Measurements from ENCODE around the gene SLC9A3.
A peak's percentile ranks its signal among the peaks of the same experiment; 100 is the strongest.

The SLC9A3 gene

GRCh38 chr5:537098-537497 lies 12.8 kb upstream of the SLC9A3 start:
- H3K27me3 Mint-ChIP-seq: peaks cover 2% of the 10 kb centered on the region
- no peak overlapping the region for H3K4me3 Mint-ChIP-seq
- no peak overlapping the region for H3K27ac Mint-ChIP-seq
- no peaks in the 10 kb centered on the region for H3K9me3 Mint-ChIP-seq (ENCODE audit: low read depth)
- no peaks in the 10 kb centered on the region for H3K36me3 Mint-ChIP-seq
- no peaks in the 10 kb centered on the region for H3K4me1 Mint-ChIP-seq (ENCODE audit: low read depth)

- Mint-ChIP-seq H3K36me3 (no peaks in the 10 kb centered on the region), H3K27ac (no peak overlapping the region), H3K4me3 (no peak overlapping the region), H3K9me3 (ENCODE audit: low read depth) (no peaks in the 10 kb centered on the region), H3K27me3 (peaks cover 6% of the 10 kb centered on the region), H3K4me1 (ENCODE audit: low read depth) (no peaks in the 10 kb centered on the region)
Observed at GRCh38 chr5:535846-536698, 11.8 kb upstream of the SLC9A3 start.

GRCh38 chr5:534743-535671 lies 10.8 kb upstream of the SLC9A3 start:
- H3K36me3 Mint-ChIP-seq: no peaks in the 10 kb centered on the region
- H3K27ac Mint-ChIP-seq: no peak overlapping the region
- peaks cover 4% of the 10 kb centered on the region for H3K4me1 Mint-ChIP-seq (ENCODE audit: low read depth)
- peaks cover 13% of the 10 kb centered on the region for H3K27me3 Mint-ChIP-seq
- no peak overlapping the region for H3K4me3 Mint-ChIP-seq
- no peaks in the 10 kb centered on the region for H3K9me3 Mint-ChIP-seq (ENCODE audit: low read depth)

GRCh38 chr5:533955-534742 lies 9.9 kb upstream of the SLC9A3 start:
- no peak overlapping the region for H3K27ac Mint-ChIP-seq
- no peaks in the 10 kb centered on the region for H3K36me3 Mint-ChIP-seq
- no peaks in the 10 kb centered on the region for H3K9me3 Mint-ChIP-seq (ENCODE audit: low read depth)
- no peak overlapping the region for H3K4me3 Mint-ChIP-seq
- H3K27me3 Mint-ChIP-seq: peaks cover 19% of the 10 kb centered on the region
- peaks cover 11% of the 10 kb centered on the region for H3K4me1 Mint-ChIP-seq (ENCODE audit: low read depth)

- Mint-ChIP-seq H3K9me3 (ENCODE audit: low read depth) (no peaks in the 10 kb centered on the region), H3K27me3 (peaks cover 20% of the 10 kb centered on the region), H3K4me3 (no peak overlapping the region), H3K27ac (no peak overlapping the region), H3K36me3 (no peaks in the 10 kb centered on the region), H3K4me1 (ENCODE audit: low read depth) (peaks cover 15% of the 10 kb centered on the region)
Observed at GRCh38 chr5:533243-533954, 9.2 kb upstream of the SLC9A3 start.

- no peak overlapping the region for H3K27ac Mint-ChIP-seq
Observed at GRCh38 chr5:532521-533242, 8.4 kb upstream of the SLC9A3 start.

GRCh38 chr5:531749-532315 lies 7.6 kb upstream of the SLC9A3 start:
- no peak overlapping the region for H3K27ac Mint-ChIP-seq
- H3K27me3 Mint-ChIP-seq: peaks cover 26% of the 10 kb centered on the region
- no peaks in the 10 kb centered on the region for H3K9me3 Mint-ChIP-seq (ENCODE audit: low read depth)
- H3K4me1 Mint-ChIP-seq (ENCODE audit: low read depth): peaks cover 23% of the 10 kb centered on the region
- H3K36me3 Mint-ChIP-seq: no peaks in the 10 kb centered on the region
- no peak overlapping the region for H3K4me3 Mint-ChIP-seq

More at GRCh38 chr5:532521-533242, 8.4 kb upstream of the SLC9A3 start:
- no peaks in the 10 kb centered on the region for H3K9me3 Mint-ChIP-seq (ENCODE audit: low read depth)
- peaks cover 15% of the 10 kb centered on the region for H3K4me1 Mint-ChIP-seq (ENCODE audit: low read depth)
- H3K4me3 Mint-ChIP-seq: no peak overlapping the region
- H3K27me3 Mint-ChIP-seq: peaks cover 20% of the 10 kb centered on the region
- no peaks in the 10 kb centered on the region for H3K36me3 Mint-ChIP-seq

- H3K36me3 Mint-ChIP-seq: no peaks in the 10 kb centered on the region
- peaks cover 28% of the 10 kb centered on the region for H3K27me3 Mint-ChIP-seq
- H3K9me3 Mint-ChIP-seq (ENCODE audit: low read depth): no peaks in the 10 kb centered on the region
- peaks cover 23% of the 10 kb centered on the region for H3K4me1 Mint-ChIP-seq (ENCODE audit: low read depth)
- H3K4me3 Mint-ChIP-seq: no peak overlapping the region
- H3K27ac Mint-ChIP-seq: no peak overlapping the region
Observed at GRCh38 chr5:531101-531748, 7.0 kb upstream of the SLC9A3 start.

- peak overlapping the region; percentile 0 for H3K27ac Mint-ChIP-seq
- H3K4me1 Mint-ChIP-seq (ENCODE audit: low read depth): peaks cover 26% of the 10 kb centered on the region
- peak overlapping the region; percentile 33 for H3K4me3 Mint-ChIP-seq
- H3K9me3 Mint-ChIP-seq (ENCODE audit: low read depth): no peaks in the 10 kb centered on the region
- H3K36me3 Mint-ChIP-seq: no peaks in the 10 kb centered on the region
- peaks cover 37% of the 10 kb centered on the region for H3K27me3 Mint-ChIP-seq
Observed at GRCh38 chr5:530001-530955, 6.0 kb upstream of the SLC9A3 start.

- Mint-ChIP-seq H3K4me3 (peak overlapping the region; percentile 62), H3K4me1 (ENCODE audit: low read depth) (peaks cover 30% of the 10 kb centered on the region), H3K9me3 (ENCODE audit: low read depth) (no peaks in the 10 kb centered on the region), H3K36me3 (no peaks in the 10 kb centered on the region), H3K27ac (peak overlapping the region; percentile 58), H3K27me3 (peaks cover 41% of the 10 kb centered on the region)
Observed at GRCh38 chr5:528629-529511, 4.6 kb upstream of the SLC9A3 start.
